ENCODE results near the gene OSTC. TPM values are rescaled to one million over a fixed set of nuclear protein-coding genes. Genes with fewer than 3 reads are reported as not detected.

OSTC gene
- total RNA-seq, result 208 and 257 TPM in 2 replicates

GRCh38 chr4:108650212-108651013 lies at the start of gene OSTC:
OSTC (plus strand) TSS chr4:108650599; CDS start chr4:108650656, 57 bp downstream.

GRCh38 chr4:108620101-108620932 lies 30.1 kb upstream of the OSTC start, which contains the start of gene RPL34:
RPL34 (plus strand) TSS chr4:108620576; CDS start chr4:108621960, 1,384 bp downstream.

Other genes starting within 250 kb of the OSTC start
- gene RPL34, start 30.0 kb upstream of the OSTC start, total RNA-seq, result 998 and 1,196 TPM in 2 replicates
- not detected in 2 replicates for gene ETNPPL, start 112.5 kb downstream of the OSTC start, total RNA-seq

Data from smooth muscle cell of bladder (primary cell).